Fibroblast of lung (primary cell): ENCODE measurements around the gene PGGHG. TPM values are rescaled to one million over a fixed set of nuclear protein-coding genes. Genes with fewer than 3 reads are reported as not detected.

Source experiments
- DNase-seq, 2 donors: peaks; one replicate each; pipeline versions ENCODE4 v3.0.0 to v3.0.0-alpha.2; 2010; ENCODE audit warnings: low read depth in 2 of 2
- H2AFZ ChIP-seq: 2 replicates; pipeline ENCODE4 v1.5.1; 2012; ENCODE audit warnings: low read length, control low read depth, inconsistent platforms
- H3K27ac ChIP-seq: 2 replicates; pipeline ENCODE4 v1.5.1; 2011; ENCODE audit warnings: low read length, control low read depth; ENCODE audit not compliant: insufficient read depth
- H3K27me3 ChIP-seq: 2 replicates; pipeline ENCODE4 v1.5.1; 2011; ENCODE audit warnings: mild to moderate bottlenecking, low read length; ENCODE audit not compliant: control insufficient read depth, insufficient read depth
- H3K36me3 ChIP-seq: 2 replicates; pipeline ENCODE4 v1.5.1; 2011; ENCODE audit warnings: low read length; ENCODE audit not compliant: control insufficient read depth, insufficient read depth
- H3K4me1 ChIP-seq: 2 replicates; pipeline ENCODE4 v1.5.1; 2011; ENCODE audit warnings: low read length; ENCODE audit not compliant: control insufficient read depth, insufficient read depth; ENCODE audit errors: extremely low read depth
- H3K4me2 ChIP-seq: 2 replicates; pipeline ENCODE4 v1.5.1; 2011; ENCODE audit warnings: low read length, control low read depth; ENCODE audit not compliant: insufficient read depth; ENCODE audit errors: extremely low read depth
- H3K4me3 ChIP-seq, 4 experiments: fragments of 200-600 bp in 1 of 4; sonication (generic) in 1 of 4; replicated peaks in 1 of 4; 2 replicates each; pipeline ENCODE4 v1.5.1; 2011 to 2016; ENCODE audit warnings: low read length in 4 of 4, low read depth in 3 of 4, mild to moderate bottlenecking in 3 of 4, control low read depth in 2 of 4, inconsistent platforms in 1 of 4, mixed read lengths in 1 of 4; ENCODE audit not compliant: insufficient read depth in 1 of 4; ENCODE audit errors: control extremely low read depth in 1 of 4
- H3K79me2 ChIP-seq: 2 replicates; pipeline ENCODE4 v1.5.1; 2012; ENCODE audit warnings: mild to moderate bottlenecking, low read length, inconsistent platforms; ENCODE audit not compliant: control insufficient read depth, insufficient read depth
- H3K9ac ChIP-seq: 2 replicates; pipeline ENCODE4 v1.5.1; 2011; ENCODE audit warnings: mild to moderate bottlenecking, low read length, control low read depth; ENCODE audit not compliant: insufficient read depth
- H3K9me3 ChIP-seq: 2 replicates; pipeline ENCODE4 v1.5.1; 2012; ENCODE audit warnings: low read depth, low read length; ENCODE audit not compliant: control insufficient read depth, insufficient read depth
- H4K20me1 ChIP-seq: 2 replicates; pipeline ENCODE4 v1.5.1; 2011; ENCODE audit warnings: low read length; ENCODE audit not compliant: control insufficient read depth, insufficient read depth; ENCODE audit errors: extremely low read depth
- CTCF ChIP-seq, 2 donors: IDR thresholded peaks in 1 of 2; conservative IDR thresholded peaks in 1 of 2; 1 replicate in 1 of 2; 2 replicates in 1 of 2; pipeline ENCODE4 v1.5.1; 2011 to 2012; ENCODE audit warnings: low read length in 2 of 2, control low read depth in 1 of 2, inconsistent platforms in 1 of 2, low read depth in 1 of 2, mild to moderate bottlenecking in 1 of 2
- EZH2 ChIP-seq: IDR thresholded peaks from 2 replicates; pipeline ENCODE4 v1.5.1; 2012; ENCODE audit warnings: low read length, control low read depth, mild to moderate bottlenecking; ENCODE audit errors: missing control alignments
- polyA plus RNA-seq, 2 donors: library from polyadenylated mRNA; depleted of rRNA in 1 of 2; stranded (reverse) in 1 of 2; unstranded in 1 of 2; fragments of >200 nt; gene quantifications; 2 replicates each; pipeline ENCODE4 v1.2.1, GENCODE V29; 2011 to 2012; ENCODE audit warnings: missing spikeins in 1 of 2
- total RNA-seq: library from RNA; depleted of rRNA; stranded (reverse); fragments of >200 nt; gene quantifications from 2 replicates; pipeline ENCODE4 v1.2.1, GENCODE V29; 2014

The PGGHG gene
- total and polyA plus RNA-seq, 2 donors (not counting 1 experiment from before 2014, with no cell fraction given), result 4.6 to 8.4 TPM

- H2AFZ ChIP-seq, result no peak overlapping the region
- TF ChIP-seq EZH2, result no peak
- TF ChIP-seq CTCF (conservative IDR thresholded peaks at IDR 0.05 in 1 of 2, IDR thresholded peaks at IDR 0.05 in 1 of 2; ENCODE audit: low read depth in 1 of 2, low read length in 2 of 2), result peak; percentile 74 to 77
- peak; percentile 68 to 88 for DNase-seq
- H3K4me3 ChIP-seq, result no peak overlapping the region
- H3K4me1 ChIP-seq, result no peaks in the 10 kb centered on the region
- H4K20me1 ChIP-seq, result no peaks in the 10 kb centered on the region
- no peak overlapping the region for H3K4me2 ChIP-seq
- H3K9me3 ChIP-seq, result no peaks in the 10 kb centered on the region
- no peak overlapping the region for H3K9ac ChIP-seq
- peaks cover 19% of the 10 kb centered on the region for H3K79me2 ChIP-seq
- no peaks in the 10 kb centered on the region for H3K36me3 ChIP-seq
- no peak overlapping the region for H3K27ac ChIP-seq
- peaks cover 2% of the 10 kb centered on the region for H3K27me3 ChIP-seq
Observed at GRCh38 chr11:304915-305843, 16.3 kb downstream of the PGGHG start.

- H3K9me3 ChIP-seq, result no peaks in the 10 kb centered on the region
- no peak overlapping the region for H3K4me2 ChIP-seq
- H3K9ac ChIP-seq, result no peak overlapping the region
- no peak overlapping the region for H3K27ac ChIP-seq
- no peak overlapping the region for H3K4me3 ChIP-seq
- H3K27me3 ChIP-seq, result no peaks in the 10 kb centered on the region
- no peak for DNase-seq
- TF ChIP-seq EZH2, result no peak
- no peak for TF ChIP-seq CTCF (conservative IDR thresholded peaks at IDR 0.05 in 1 of 2, IDR thresholded peaks at IDR 0.05 in 1 of 2; ENCODE audit: low read depth in 1 of 2, low read length in 2 of 2)
- no peaks in the 10 kb centered on the region for H4K20me1 ChIP-seq
- no peaks in the 10 kb centered on the region for H3K36me3 ChIP-seq
- H3K79me2 ChIP-seq, result peaks cover 19% of the 10 kb centered on the region
- no peak overlapping the region for H2AFZ ChIP-seq
- no peaks in the 10 kb centered on the region for H3K4me1 ChIP-seq
Observed at GRCh38 chr11:305844-306211, 16.9 kb downstream of the PGGHG start.

DNA sequence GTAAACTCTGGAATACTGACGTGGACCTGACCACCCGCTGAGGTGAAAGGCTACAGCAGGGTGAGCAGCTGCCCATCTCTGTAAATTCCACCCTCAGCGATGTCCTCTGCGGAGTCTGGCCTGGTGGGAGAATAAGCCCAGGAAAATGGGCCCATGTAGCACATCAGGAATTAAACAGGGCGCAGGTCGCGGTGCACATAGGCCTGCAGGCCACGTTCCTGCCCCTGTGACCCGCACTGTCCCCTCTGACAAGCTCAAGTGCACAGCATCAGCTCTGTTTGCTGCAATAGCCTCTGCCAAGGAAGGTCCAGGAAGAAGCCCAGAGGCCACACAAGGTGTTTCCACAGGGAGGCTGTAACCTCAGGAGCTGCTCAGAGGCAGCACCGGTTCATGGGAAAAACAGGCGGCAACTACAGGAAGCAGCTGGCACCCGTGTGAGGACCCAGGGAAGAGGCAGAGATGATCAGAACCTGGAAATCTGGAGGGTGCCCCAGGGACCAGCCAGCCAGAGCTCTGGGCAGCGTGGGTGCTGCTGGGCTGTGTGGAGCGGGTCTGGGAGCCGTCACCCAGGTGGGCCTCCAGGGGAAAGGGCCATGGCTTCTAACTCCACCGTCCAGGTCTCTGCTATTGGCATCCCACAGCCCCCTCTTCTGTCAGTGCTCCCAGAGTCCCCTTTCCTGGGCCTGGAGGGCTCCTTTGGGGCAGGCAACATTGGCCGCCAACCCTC lies 17.9 kb downstream of the PGGHG start:
- no peak overlapping the region for H3K9ac ChIP-seq
- no peak for DNase-seq
- H3K4me2 ChIP-seq, result no peak overlapping the region
- no peaks in the 10 kb centered on the region for H4K20me1 ChIP-seq
- H3K27ac ChIP-seq, result no peak overlapping the region
- H2AFZ ChIP-seq, result no peak overlapping the region
- TF ChIP-seq CTCF (conservative IDR thresholded peaks at IDR 0.05 in 1 of 2, IDR thresholded peaks at IDR 0.05 in 1 of 2; ENCODE audit: low read depth in 1 of 2, low read length in 2 of 2) (no peak), EZH2 (no peak)
- peaks cover 19% of the 10 kb centered on the region for H3K79me2 ChIP-seq
- H3K9me3 ChIP-seq, result no peaks in the 10 kb centered on the region
- H3K27me3 ChIP-seq, result no peaks in the 10 kb centered on the region
- H3K4me1 ChIP-seq, result no peaks in the 10 kb centered on the region
- H3K4me3 ChIP-seq, result no peak overlapping the region
- H3K36me3 ChIP-seq, result no peaks in the 10 kb centered on the region
